Stimulated activated CD8-positive, alpha-beta memory T cell treated with anti-CD3 and anti-CD28 coated beads, Interleukin-4, amount 100 ng/mL, for 24 hours (primary cell): ENCODE data around the gene LITAF.
"Not testable (repeated sequence)": the region's sequence is repeated elsewhere in the genome, so short reads cannot be mapped to it uniquely, and the experiment has no call there.

ENCODE experiments used
- DNase-seq: peaks from one replicate; pipeline ENCODE4 v3.0.0-alpha.2; 2020; ENCODE audit warnings: low read depth

The LITAF gene

GRCh38 chr16:11597235-11598095 lies 10.7 kb upstream of the LITAF start:
- no peak for DNase-seq

GRCh38 chr16:11596572-11597226 lies 10.0 kb upstream of the LITAF start:
- no peak for DNase-seq

- no peak for DNase-seq
These were observed 6.9 kb upstream of the LITAF start for GRCh38 chr16:11593581-11593980.

GRCh38 chr16:11593076-11593475 lies 6.4 kb upstream of the LITAF start:
- not testable (repeated sequence) for DNase-seq

- not testable (repeated sequence) for DNase-seq
These were observed 4.9 kb upstream of the LITAF start for GRCh38 chr16:11591630-11592029.

- DNase-seq = no peak
These were observed 2.5 kb upstream of the LITAF start for GRCh38 chr16:11589198-11589550.

- DNase-seq = no peak
These were observed 1.8 kb upstream of the LITAF start for GRCh38 chr16:11588321-11589197.

GRCh38 chr16:11587643-11588247 lies 1.0 kb upstream of the LITAF start:
- DNase-seq = no peak

GRCh38 chr16:11586378-11586855 lies 302 bp downstream of the LITAF start:
- no peak for DNase-seq

- DNase-seq = no peak
These were observed 1.0 kb downstream of the LITAF start for GRCh38 chr16:11585460-11586377.

- DNase-seq = no peak
These were observed 2.7 kb downstream of the LITAF start for GRCh38 chr16:11583889-11584565.

GRCh38 chr16:11583166-11583565 lies 3.6 kb downstream of the LITAF start:
- no peak for DNase-seq

- no peak for DNase-seq
These were observed 4.4 kb downstream of the LITAF start for GRCh38 chr16:11582157-11582814.

GRCh38 chr16:11581678-11582077 lies 5.0 kb downstream of the LITAF start:
- no peak for DNase-seq

GRCh38 chr16:11580451-11581086 lies 6.2 kb downstream of the LITAF start:
- no peak for DNase-seq

- DNase-seq = not testable (repeated sequence)
These were observed 9.4 kb downstream of the LITAF start for GRCh38 chr16:11577290-11577660.

- no peak for DNase-seq
These were observed 10.1 kb downstream of the LITAF start for GRCh38 chr16:11576427-11577289.

- DNase-seq = no peak
These were observed 11.5 kb downstream of the LITAF start for GRCh38 chr16:11575223-11575589.
